A549 (cell line): ENCODE results near the gene TBCEL.

Experiments used
- EP300 ChIP-seq, 2 experiments: fragments of >200 bp; sonication (Bioruptor Twin); formaldehyde crosslinking; IDR thresholded peaks; 2 replicates in 1 of 2; 3 replicates in 1 of 2; pipeline ENCODE4 v1.6.1; 2016 to 2017
- KDM1A ChIP-seq: fragments of 200-600 bp; sonication (generic); IDR thresholded peaks from 2 replicates; pipeline ENCODE4 v1.6.1; 2016; ENCODE audit warnings: low read depth, mild to moderate bottlenecking
- ZSCAN20 ChIP-seq: fragments of 250-450 bp; sonication (Bioruptor Pico); IDR thresholded peaks from 2 replicates; pipeline ENCODE4 v1.8.0; 2022; ENCODE audit warnings: mild to moderate bottlenecking, moderate library complexity

- TF ChIP-seq EP300 (IDR thresholded peaks at IDR 0.05) (no peak), ZSCAN20 (CRISPR knock-in tag) (no peak), KDM1A (no peak)
These were observed 25.3 kb upstream of the TBCEL start for GRCh38 chr11:120998581-120998980.
